Measurements from ENCODE around the gene SLC37A2. TPM values are rescaled to one million over a fixed set of nuclear protein-coding genes. Genes with fewer than 3 reads are reported as not detected.

The SLC37A2 gene
- total RNA-seq, 1 experiment from 2014 or later = 5.1 TPM

- Histone ChIP-seq H2AFZ (ENCODE audit: low read depth, low read length, poor library complexity, severe bottlenecking) (no peak overlapping the region), H3K4me1 (ENCODE audit: control insufficient read depth in 1 of 2, insufficient read depth in 2 of 2, low read length in 2 of 2) (no peaks in the 10 kb centered on the region), H3K9me2 (ENCODE audit: insufficient read depth) (no peaks in the 10 kb centered on the region), H3K9me3 (ENCODE audit: control insufficient read depth in 1 of 2, insufficient read depth in 1 of 2, low read depth in 1 of 2, low read length in 2 of 2) (no peaks in the 10 kb centered on the region), H3K4me2 (ENCODE audit: low read length) (no peak overlapping the region), H3K4me3 (replicated peaks in 1 of 2; ENCODE audit: low read depth in 1 of 2, low read length in 2 of 2) (no peak overlapping the region), H3K36me3 (ENCODE audit: control insufficient read depth in 1 of 2, insufficient read depth in 2 of 2, low read length in 2 of 2) (peaks cover 0 to 8% of the 10 kb centered on the region in 2 experiments; a peak in 1 of 4 replicates), H3K27me3 (ENCODE audit: insufficient read depth, low read length) (no peaks in the 10 kb centered on the region), H4K20me1 (ENCODE audit: insufficient read depth) (no peaks in the 10 kb centered on the region), H3K79me2 (ENCODE audit: insufficient read depth, low read length) (no peaks in the 10 kb centered on the region), H3K9ac (ENCODE audit: low read length) (no peak overlapping the region), H3K27ac (ENCODE audit: low read depth, low read length) (no peak overlapping the region)
- ATAC-seq = no peak
- DNase-seq (ENCODE audit: low read depth, low spot score) = no peak
- intact Hi-C loops (cut with micrococcal nuclease) = no loop called here
- no peak for TF ChIP-seq SIN3A (IDR thresholded peaks at IDR 0.05; ENCODE audit: low read depth)
- TF ChIP-seq EZH2phosphoT487 (IDR thresholded peaks at IDR 0.05; ENCODE audit: borderline replicate concordance) = no peak
- no peak for TF ChIP-seq ATF3 (IDR thresholded peaks at IDR 0.05)
- no peak for TF ChIP-seq EZH2 (IDR thresholded peaks at IDR 0.05)
- TF ChIP-seq POLR2AphosphoS5 (IDR thresholded peaks at IDR 0.05; ENCODE audit: low read depth, low read length) = no peak
- no peak for TF ChIP-seq CEBPB (IDR thresholded peaks at IDR 0.05; ENCODE audit: low read depth)
- TF ChIP-seq TCF7L2 (IDR thresholded peaks at IDR 0.05; ENCODE audit: borderline replicate concordance, extremely low read depth, insufficient read depth, insufficient read length) = no peak
- TF ChIP-seq ZNF274 (IDR thresholded peaks at IDR 0.05; ENCODE audit: low read depth, low read length) = no peak
- no peak for TF ChIP-seq ZFX (IDR thresholded peaks at IDR 0.05)
- TF ChIP-seq ZBTB33 (IDR thresholded peaks at IDR 0.05; ENCODE audit: extremely low read depth, insufficient replicate concordance, low read length) = no peak
- TF ChIP-seq YY1 (IDR thresholded peaks at IDR 0.05; ENCODE audit: extremely low read depth, insufficient replicate concordance, low read depth, low read length) = no peak
- no peak for TF ChIP-seq JUND (IDR thresholded peaks at IDR 0.05)
- TF ChIP-seq CBX3 (IDR thresholded peaks at IDR 0.05; ENCODE audit: low read depth) = no peak
- TF ChIP-seq ELF1 (IDR thresholded peaks at IDR 0.05; ENCODE audit: borderline replicate concordance, low read depth) = no peak
- no peak for TF ChIP-seq REST (IDR thresholded peaks at IDR 0.05; ENCODE audit: low read depth)
- no peak for TF ChIP-seq POLR2A (IDR thresholded peaks at IDR 0.05; ENCODE audit: borderline replicate concordance, extremely low read depth, insufficient read depth, insufficient read length)
- no peak for TF ChIP-seq EGR1 (IDR thresholded peaks at IDR 0.05; ENCODE audit: low read depth)
- TF ChIP-seq MAX (IDR thresholded peaks at IDR 0.05) = no peak
- TF ChIP-seq SRF (IDR thresholded peaks at IDR 0.05; ENCODE audit: low read depth) = no peak
- TF ChIP-seq CTCF (IDR thresholded peaks at IDR 0.05 in 2 of 3, conservative IDR thresholded peaks at IDR 0.05 in 1 of 3; ENCODE audit: borderline replicate concordance in 1 of 3, insufficient read depth in 1 of 3, low read depth in 2 of 3, low read length in 2 of 3) = no peak
- ChIA-PET CTCF (no interaction called here), RAD21 (ENCODE audit: low non-redundant PET in 1 of 2, low total read pairs in 2 of 2, uncharacterized antibody in 2 of 2, unreplicated experiment in 2 of 2) (no interaction called here), POLR2A (no interaction called here)
- no TSS peak for BruUV-seq (replicated peaks)
Observed at GRCh38 chr11:125100136-125100535, 37.0 kb downstream of the SLC37A2 start.

Measured in HCT116 (cell line).